ENCODE results near the gene MRPL21.

Gene MRPL21

GRCh38 chr11:68934666-68935065 is 31.0 kb upstream of the MRPL21 start:
- DNase-seq = no peak

DNA sequence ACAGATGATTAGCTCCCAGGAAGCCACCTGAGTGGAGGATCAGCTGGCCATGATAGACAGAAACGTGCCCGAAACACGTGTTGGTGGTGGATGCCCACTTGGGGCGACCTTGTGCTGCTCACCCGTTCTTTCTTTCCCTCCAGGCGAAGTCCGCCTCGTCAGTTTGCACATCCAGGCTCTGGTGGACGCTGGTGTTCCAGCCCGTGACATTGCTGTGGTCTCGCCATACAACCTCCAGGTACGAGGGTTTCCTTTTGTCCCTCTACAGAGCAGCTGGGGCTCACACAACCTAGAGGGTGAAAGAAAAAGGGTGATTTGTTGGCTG is 30.7 kb upstream of the MRPL21 start:
- DNase-seq = no peak

GRCh38 chr11:68933605-68934320 is 30.1 kb upstream of the MRPL21 start:
- no peak for DNase-seq

- DNase-seq = no peak
These were observed 29.4 kb upstream of the MRPL21 start for GRCh38 chr11:68932933-68933577.

- DNase-seq = no peak
These were observed 28.7 kb upstream of the MRPL21 start for GRCh38 chr11:68932358-68932757.

GRCh38 chr11:68931911-68932310 is 28.3 kb upstream of the MRPL21 start:
- DNase-seq = no peak

DNA sequence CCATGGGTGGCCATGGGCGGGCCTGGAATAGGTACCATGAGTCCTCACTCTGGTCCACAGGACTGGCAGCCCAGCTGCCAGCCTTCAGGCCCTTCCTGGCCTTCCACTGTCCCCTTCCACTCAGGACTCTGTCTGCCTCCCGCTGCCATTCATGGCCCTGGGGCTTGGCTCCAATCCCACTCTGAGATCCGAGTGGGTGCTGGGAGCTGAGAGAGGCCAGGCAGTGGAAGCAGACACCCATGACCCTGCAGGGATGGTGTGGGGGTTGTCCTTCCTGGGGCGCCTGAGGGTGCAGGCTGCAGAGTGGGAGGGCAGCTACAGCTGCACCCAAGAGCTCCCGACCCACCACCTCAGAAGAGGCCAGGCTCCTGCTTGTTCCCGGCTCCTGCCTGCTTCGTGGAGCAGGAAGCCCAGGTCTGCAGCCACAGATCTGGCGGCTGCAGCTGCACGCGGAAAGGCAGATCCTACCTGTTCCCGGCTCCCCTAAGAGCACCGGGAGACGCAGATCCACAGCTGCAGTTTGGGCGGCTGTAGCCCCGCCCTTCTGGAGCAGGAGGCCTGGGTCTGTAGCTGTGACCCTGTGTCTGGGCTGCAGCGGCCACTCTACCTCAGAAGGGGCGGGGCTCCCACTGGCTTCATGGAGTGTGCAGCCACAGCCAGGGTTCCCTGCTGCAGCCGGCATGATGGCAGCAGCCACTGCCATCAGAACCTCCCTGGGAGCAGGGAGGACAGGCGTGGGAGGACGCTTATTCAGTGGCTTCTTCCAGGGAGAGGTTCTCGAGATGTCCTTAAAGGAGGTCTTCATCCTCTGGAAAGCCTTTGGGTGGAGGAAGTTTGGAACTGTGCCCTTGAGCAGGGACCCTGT is 27.6 kb upstream of the MRPL21 start:
- no peak for DNase-seq

- DNase-seq = no peak
These were observed 26.3 kb upstream of the MRPL21 start for GRCh38 chr11:68929706-68930570.

DNA sequence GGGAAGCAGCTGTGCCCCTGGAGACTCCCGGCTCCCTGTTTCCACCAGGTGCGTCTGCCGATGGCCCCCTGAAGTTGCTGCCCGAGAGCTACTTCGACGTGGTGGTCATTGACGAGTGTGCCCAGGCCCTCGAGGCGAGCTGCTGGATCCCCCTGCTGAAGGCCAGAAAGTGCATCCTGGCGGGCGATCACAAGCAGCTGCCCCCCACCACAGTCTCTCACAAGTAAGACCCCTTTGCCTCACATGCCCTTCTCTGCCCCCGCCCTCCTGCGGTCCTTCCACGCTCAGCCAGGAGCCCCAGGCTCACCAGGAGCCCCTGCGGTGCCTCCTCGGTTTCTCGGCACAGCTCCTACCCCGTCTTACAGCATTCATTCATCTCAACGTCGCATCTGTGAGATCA is 25.5 kb upstream of the MRPL21 start:
- DNase-seq = no peak

GRCh38 chr11:68928136-68928880 is 24.7 kb upstream of the MRPL21 start:
- no peak for DNase-seq

- no peak for DNase-seq
These were observed 23.9 kb upstream of the MRPL21 start for GRCh38 chr11:68927280-68928135.

- DNase-seq = no peak
These were observed 22.0 kb upstream of the MRPL21 start for GRCh38 chr11:68925611-68926010.

- no peak for DNase-seq
These were observed 20.7 kb upstream of the MRPL21 start for GRCh38 chr11:68924073-68924925.

DNA sequence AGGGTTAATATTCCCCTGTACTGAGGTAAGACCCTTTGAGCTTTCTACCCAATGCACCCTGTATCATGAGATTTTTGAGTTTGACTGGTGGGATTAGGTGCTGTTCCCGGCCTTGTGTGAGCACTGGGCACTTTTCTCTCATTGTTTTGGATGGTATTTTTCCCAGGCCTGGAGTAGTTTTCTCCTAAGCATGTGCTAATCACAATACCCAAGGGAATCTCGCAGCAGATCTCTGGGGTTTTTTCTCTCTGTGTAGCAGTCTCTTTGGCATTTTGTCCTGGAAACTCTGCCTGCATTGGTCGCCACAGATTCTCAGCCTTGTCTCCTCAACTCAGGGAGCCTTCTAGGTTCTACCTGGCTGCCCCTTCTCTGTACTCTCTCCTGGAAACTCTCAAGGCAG is 20.0 kb upstream of the MRPL21 start:
- no peak for DNase-seq

- DNase-seq = no peak
These were observed 12.8 kb upstream of the MRPL21 start for GRCh38 chr11:68916439-68916838.

DNA sequence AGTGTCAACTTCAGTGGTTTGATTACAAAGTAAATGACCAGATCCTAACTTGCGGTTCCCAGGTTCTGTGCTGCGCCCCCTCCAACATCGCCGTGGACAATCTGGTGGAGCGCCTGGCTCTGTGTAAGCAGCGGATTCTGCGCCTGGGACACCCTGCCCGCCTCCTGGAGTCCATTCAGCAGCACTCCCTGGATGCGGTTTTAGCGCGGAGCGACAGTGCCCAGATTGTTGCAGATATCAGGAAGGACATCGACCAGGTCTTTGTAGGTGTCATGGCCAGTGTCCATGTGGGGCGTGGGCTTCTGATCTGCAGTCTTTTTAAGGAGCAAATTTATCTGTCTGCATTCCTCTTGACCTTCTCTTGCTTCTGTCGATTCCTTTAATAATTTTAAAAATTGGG is 11.1 kb upstream of the MRPL21 start:
- no peak for DNase-seq

- no peak for DNase-seq
These were observed 9.6 kb upstream of the MRPL21 start for GRCh38 chr11:68913188-68913587.

GRCh38 chr11:68912254-68912653 is 8.6 kb upstream of the MRPL21 start:
- no peak for DNase-seq

DNA sequence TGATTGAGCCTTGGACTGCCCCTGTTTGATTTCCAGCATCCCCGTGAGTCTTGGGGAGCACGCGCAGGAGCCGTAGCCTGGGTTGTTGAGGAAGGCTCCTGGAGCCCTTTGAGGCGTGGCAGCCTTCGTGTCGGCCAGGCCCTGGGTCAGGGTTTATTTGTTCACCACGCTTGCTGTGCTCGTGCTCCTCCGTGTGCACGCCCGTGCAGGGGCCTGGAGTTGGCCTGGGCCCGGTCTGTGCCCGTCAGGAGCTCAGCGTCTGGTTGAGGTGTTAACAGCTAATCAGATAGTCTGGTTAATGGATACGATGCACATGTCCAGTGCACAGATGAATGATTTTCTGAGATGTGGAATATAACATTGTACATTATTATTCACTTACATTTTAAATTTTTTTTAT is 8.1 kb upstream of the MRPL21 start:
- no peak for DNase-seq

DNA sequence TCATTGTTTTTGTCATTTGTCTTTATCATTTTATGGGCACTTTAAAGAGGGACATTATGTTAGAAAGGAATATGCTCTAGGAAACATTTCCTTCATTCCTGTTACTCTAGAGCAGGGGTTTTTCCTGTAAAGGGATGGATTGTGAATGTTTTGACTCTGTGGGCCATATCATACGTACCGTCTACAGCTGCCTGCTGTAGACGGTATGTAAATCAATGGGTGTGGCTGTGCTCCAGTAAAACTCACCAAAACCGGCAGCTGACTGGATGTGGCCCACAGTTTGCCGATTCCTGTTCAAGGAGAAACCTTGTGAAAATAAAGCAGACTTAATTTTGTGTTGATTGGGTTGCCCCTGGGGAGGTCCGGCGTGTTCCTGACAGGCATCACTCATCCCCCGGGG is 7.3 kb upstream of the MRPL21 start:
- no peak for DNase-seq

Data from hematopoietic multipotent progenitor cell treated with erythropoietin and hydrocortisone succinate and interleukin-3 and kit ligand, for 8 days (in vitro differentiated cells).